ENCODE data around the gene TOP3B. TPM values are rescaled to one million over a fixed set of nuclear protein-coding genes. Genes with fewer than 3 reads are reported as not detected.

TOP3B gene
- total RNA-seq, 4 donors from 2014 or later = 8.9 to 24.9 (median 18.6) TPM

- no peak for TF ChIP-seq POLR2A (IDR thresholded peaks at IDR 0.05)
- TF ChIP-seq EP300 (IDR thresholded peaks at IDR 0.05) = no peak
- no peak for TF ChIP-seq POLR2AphosphoS5 (IDR thresholded peaks at IDR 0.05)
- TF ChIP-seq CTCF (IDR thresholded peaks at IDR 0.05) = no peak
- Histone ChIP-seq H3K36me3 (peaks cover 0 to 100% of the 10 kb centered on the region in 2 donors), H3K27ac (no peak overlapping the region), H3K4me1 (no peaks in the 10 kb centered on the region), H3K4me3 (no peak overlapping the region), H3K9me3 (no peaks in the 10 kb centered on the region), H3K27me3 (no peaks in the 10 kb centered on the region)
- WGBS, 2 donors (ENCODE audit: low coverage in 1 of 2) = 77 to 100% methylated on average over 2 to 3 of the region's 15 CpGs
- ATAC-seq = no peak
These were observed 18.4 kb downstream of the TOP3B start for GRCh38 chr22:21964234-21964633.

- H3K27me3 ChIP-seq = no peaks in the 10 kb centered on the region
- WGBS, 2 donors (ENCODE audit: low coverage in 1 of 2) = no CpG with 5 or more reads among the region's 19 CpGs
- H3K36me3 ChIP-seq = peaks cover 0 to 100% of the 10 kb centered on the region in 2 donors
These were observed 18.8 kb downstream of the TOP3B start for GRCh38 chr22:21963790-21964211.

GRCh38 chr22:21963286-21963685, 19.3 kb downstream of the TOP3B start:
- Histone ChIP-seq H3K27me3 (no peaks in the 10 kb centered on the region), H3K4me3 (no peak overlapping the region), H3K27ac (no peak overlapping the region), H3K36me3 (peaks cover 0 to 100% of the 10 kb centered on the region in 2 donors), H3K9me3 (no peaks in the 10 kb centered on the region), H3K4me1 (no peaks in the 10 kb centered on the region)
- ATAC-seq = no peak
- no peak for TF ChIP-seq CTCF (IDR thresholded peaks at IDR 0.05)
- TF ChIP-seq EP300 (IDR thresholded peaks at IDR 0.05) = no peak
- TF ChIP-seq POLR2A (IDR thresholded peaks at IDR 0.05) = no peak
- 73 to 79% methylated on average over 2 to 7 of the region's 7 CpGs for WGBS, 2 donors (ENCODE audit: low coverage in 1 of 2)

More at GRCh38 chr22:21963790-21964211, 18.8 kb downstream of the TOP3B start:
- Histone ChIP-seq H3K4me3 (no peak overlapping the region), H3K4me1 (no peaks in the 10 kb centered on the region), H3K27ac (no peak overlapping the region), H3K9me3 (no peaks in the 10 kb centered on the region)
- no peak for ATAC-seq
- TF ChIP-seq CTCF (IDR thresholded peaks at IDR 0.05) (no peak), POLR2AphosphoS5 (IDR thresholded peaks at IDR 0.05) (no peak), EP300 (IDR thresholded peaks at IDR 0.05) (no peak), POLR2A (IDR thresholded peaks at IDR 0.05) (no peak)

GRCh38 chr22:21962655-21962949, 20.0 kb downstream of the TOP3B start:
- H3K36me3 ChIP-seq = peaks cover 0 to 100% of the 10 kb centered on the region in 2 donors
- H3K9me3 ChIP-seq = no peaks in the 10 kb centered on the region
- TF ChIP-seq CTCF (IDR thresholded peaks at IDR 0.05) = no peak
- no peak for TF ChIP-seq EP300 (IDR thresholded peaks at IDR 0.05)
- TF ChIP-seq POLR2AphosphoS5 (IDR thresholded peaks at IDR 0.05) = no peak
- TF ChIP-seq POLR2A (IDR thresholded peaks at IDR 0.05) = no peak

GRCh38 chr22:21961886-21962654, 20.5 kb downstream of the TOP3B start:
- no peak for TF ChIP-seq EP300 (IDR thresholded peaks at IDR 0.05)
- no peak for TF ChIP-seq POLR2AphosphoS5 (IDR thresholded peaks at IDR 0.05)
- TF ChIP-seq POLR2A (IDR thresholded peaks at IDR 0.05) = no peak
- TF ChIP-seq CTCF (IDR thresholded peaks at IDR 0.05) = no peak
- H3K27me3 ChIP-seq = no peaks in the 10 kb centered on the region
- no peaks in the 10 kb centered on the region for H3K4me1 ChIP-seq
- H3K36me3 ChIP-seq = peaks cover 0 to 95% of the 10 kb centered on the region in 2 donors
- H3K27ac ChIP-seq = no peak overlapping the region
- H3K4me3 ChIP-seq = no peak overlapping the region
- ATAC-seq = no peak
- H3K9me3 ChIP-seq = no peaks in the 10 kb centered on the region
- 80 to 95% methylated on average over 3 to 4 of the region's 23 CpGs for WGBS, 2 donors (ENCODE audit: low coverage in 1 of 2)

More at GRCh38 chr22:21962655-21962949, 20.0 kb downstream of the TOP3B start:
- no peaks in the 10 kb centered on the region for H3K27me3 ChIP-seq
- no peaks in the 10 kb centered on the region for H3K4me1 ChIP-seq
- WGBS, 2 donors (ENCODE audit: low coverage in 1 of 2) = 80% methylated on average over 3 of the region's 11 CpGs; no CpG with 5 or more reads in 1 of the 2 donors
- ATAC-seq = no peak
- no peak overlapping the region for H3K27ac ChIP-seq
- no peak overlapping the region for H3K4me3 ChIP-seq
